Transverse colon (tissue), 4 donors: ENCODE results near the gene ZNF521.

Experiments
- CTCF ChIP-seq, 5 experiments: fragments of 200-600 bp in 3 of 5; fragments of 450-650 bp in 2 of 5; sonication (generic) in 3 of 5; IDR thresholded peaks; 1 replicate in 2 of 5; 2 replicates in 3 of 5; pipeline ENCODE4 v1.5.1; 2016 to 2017; ENCODE audit warnings: antibody characterized with exemption in 5 of 5, inconsistent platforms in 3 of 5, mild to moderate bottlenecking in 2 of 5, moderate library complexity in 1 of 5
- POLR2A ChIP-seq: fragments of 450-650 bp; IDR thresholded peaks from one replicate; pipeline ENCODE4 v1.6.1; 2016; ENCODE audit warnings: antibody characterized with exemption, mild to moderate bottlenecking, moderate library complexity
- POLR2AphosphoS5 ChIP-seq, 3 donors: sonication (generic); formaldehyde crosslinking; IDR thresholded peaks; one replicate each; pipeline ENCODE4 v1.6.1; 2016; ENCODE audit warnings: antibody characterized with exemption in 3 of 3

GRCh38 chr18:25244170-25244569, 107.8 kb downstream of the ZNF521 start:
- TF ChIP-seq CTCF (IDR thresholded peaks at IDR 0.05) (no peak), POLR2A (no peak), POLR2AphosphoS5 (IDR thresholded peaks at IDR 0.05) (no peak)
